ENCODE results near the gene SOX18. TPM values are rescaled to one million over a fixed set of nuclear protein-coding genes. Genes with fewer than 3 reads are reported as not detected.

SOX18 gene
- polyA plus RNA-seq, 3 donors, result 5.6 to 9.0 (median 6.5) TPM

DNA sequence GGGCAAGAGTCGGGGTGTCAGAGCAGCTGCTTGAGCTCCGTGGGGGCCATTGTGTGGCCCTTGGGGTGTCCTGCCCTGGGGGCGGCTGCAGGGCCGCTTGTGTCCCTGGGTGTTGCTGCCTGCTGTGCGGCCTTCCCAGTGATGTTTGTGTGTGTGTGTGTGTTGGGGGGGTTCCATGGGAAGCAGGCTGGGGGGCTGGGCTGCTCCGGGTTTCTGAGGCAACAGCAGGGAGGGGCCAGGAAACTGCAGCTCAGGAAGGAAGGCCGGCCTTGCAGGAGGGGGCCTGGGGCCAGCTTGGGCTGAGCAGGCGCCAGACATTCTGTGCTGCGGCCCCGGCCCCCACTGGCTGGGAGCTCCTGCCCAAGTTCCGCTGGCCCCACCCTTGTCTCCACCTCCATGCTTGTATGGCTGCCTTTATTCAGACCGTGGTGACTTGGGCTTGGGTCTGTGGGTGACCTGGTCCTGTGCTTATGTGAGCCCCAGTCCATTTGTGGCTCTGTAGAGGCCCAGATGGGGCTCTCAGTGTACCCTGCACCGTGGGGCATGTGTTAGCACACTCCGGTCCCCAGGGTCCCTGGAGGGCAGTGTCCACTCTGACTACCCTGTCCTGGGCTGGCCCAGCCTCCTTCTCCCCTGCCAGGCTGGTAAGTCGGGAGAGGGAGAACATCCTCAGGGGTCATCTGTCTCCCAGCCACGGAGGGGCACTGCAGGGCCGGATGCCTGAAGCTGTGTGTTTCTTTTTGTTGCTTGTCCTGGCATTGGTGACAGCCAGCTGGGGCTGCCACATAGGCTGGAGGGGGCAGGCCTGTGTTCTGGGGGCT, 4.6 kb upstream of the SOX18 start:
- no peak for DNase-seq (ENCODE audit: low read depth in 3 of 3, low spot score in 2 of 3)

DNA sequence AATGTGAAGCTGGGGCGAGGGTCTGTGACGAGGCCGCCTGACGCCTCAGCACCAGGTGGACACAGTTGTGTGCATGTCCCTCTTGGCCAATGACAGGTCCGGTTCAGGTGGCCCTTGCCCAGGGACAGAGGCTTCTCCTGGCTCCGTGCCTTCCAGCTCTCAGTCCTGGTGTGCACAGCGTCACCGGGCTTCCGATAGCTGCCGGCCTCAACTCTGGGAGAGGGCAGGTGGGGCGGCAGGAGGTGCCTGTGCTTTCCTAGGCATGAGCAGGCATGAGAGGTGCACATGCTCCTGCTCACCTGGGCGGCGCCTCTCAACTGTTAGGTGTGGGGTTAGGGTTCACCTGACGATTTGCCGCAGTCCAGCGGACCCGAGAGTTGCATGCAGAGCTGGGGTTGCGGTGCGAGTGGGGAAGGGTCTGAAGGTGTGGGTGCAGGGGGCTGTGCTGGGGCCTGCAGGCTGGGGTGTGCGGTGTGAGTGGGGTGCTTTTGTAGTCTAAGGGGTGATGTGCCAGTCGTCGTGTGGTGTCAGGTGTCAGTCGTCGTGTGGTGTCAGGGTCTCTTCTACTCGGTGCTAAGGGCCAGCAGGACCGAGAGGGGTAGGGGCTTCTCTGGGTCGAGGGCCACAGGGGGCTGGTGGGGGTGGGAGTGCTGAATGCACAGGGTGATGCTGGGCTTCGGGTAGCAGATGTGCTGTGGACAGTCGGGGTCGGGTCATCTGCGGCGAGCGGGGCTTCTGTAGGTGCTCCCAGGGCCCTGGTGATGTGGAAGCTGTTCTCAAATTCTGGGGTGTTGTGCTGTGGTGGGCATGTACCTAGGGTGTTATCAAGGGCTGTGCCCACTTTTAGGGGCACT, 3.8 kb upstream of the SOX18 start:
- DNase-seq (ENCODE audit: low read depth in 3 of 3, low spot score in 2 of 3), result no peak

DNA sequence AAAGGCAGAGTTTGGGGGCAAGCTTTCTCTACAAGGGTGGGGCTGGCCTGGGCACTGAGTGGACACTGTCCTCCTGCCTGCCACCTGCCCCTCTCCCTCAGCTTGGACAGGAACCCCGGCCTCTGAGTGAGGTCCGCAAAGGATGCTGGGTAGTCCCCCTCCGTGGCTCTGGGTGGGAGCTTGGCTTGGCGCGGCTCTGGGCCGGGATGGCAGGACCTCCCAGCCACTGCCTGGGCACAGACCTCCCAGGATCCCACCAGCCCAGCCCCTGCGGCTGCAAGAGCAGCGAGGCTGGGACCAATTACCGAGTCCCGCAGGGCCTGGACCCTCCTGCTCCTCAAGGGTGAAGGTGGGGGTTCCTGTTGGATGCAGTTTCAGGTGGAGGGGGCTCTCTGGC, 2.9 kb upstream of the SOX18 start:
- DNase-seq (ENCODE audit: low read depth in 3 of 3, low spot score in 2 of 3), result no peak

DNA sequence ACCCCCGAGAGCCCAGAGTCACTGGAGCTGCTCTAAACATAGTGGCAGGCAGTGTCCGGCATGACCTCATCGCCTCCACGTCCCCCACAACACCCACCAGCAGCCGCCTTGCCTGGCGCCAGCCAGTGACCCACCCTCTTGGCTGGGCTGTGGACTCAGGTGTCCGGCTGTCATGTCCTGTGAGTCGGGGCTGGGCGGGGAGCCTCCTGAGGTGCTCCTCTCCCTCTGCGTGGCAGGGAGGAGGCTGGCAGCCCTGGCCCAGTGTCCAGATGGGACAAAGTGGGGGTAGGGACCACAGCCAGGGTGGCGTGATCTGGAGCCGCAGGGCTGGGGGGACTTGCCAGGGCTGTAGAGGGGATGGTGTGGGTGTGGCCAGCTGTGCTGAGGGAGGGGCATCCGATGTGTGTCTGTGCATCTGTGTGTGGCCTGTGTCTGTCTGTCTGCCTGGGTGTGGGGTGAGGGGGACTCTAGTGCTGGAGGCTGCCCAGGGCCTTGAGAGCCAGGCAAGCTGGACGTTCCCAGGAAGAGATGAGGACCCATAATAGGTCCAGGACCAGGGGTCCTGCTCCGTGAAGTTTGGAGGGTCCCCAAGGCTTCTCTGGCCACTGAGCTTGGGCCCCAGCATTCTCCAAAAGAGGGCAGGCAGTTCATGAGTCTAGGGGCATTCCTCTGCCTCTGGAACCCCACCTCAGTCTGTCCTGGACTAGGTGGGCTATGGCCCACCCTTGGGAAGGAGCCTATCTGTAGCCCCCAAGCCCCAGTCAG, 2.3 kb upstream of the SOX18 start:
- DNase-seq (ENCODE audit: low read depth in 3 of 3, low spot score in 2 of 3), result no peak

DNA sequence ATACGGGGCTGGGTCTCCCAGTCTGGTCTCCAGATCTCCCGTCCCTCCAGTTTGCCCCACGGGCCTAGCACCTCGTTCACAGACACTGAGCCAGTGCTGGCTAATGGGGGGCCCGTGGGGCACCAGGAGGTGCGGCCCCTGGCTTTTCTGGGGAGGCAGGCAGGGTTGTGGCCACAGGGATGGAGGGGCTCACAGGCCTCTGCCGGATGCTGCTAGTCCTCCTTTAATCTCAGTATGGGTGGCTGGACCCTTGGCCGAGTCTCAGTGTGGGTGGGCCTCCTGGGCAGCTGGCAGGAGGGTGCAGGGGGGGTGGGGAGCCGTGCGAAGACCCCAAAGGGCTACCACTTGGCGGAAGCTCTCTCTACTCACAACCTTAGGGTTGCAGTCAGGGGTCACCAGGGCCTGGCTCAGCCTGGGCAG, 1.6 kb upstream of the SOX18 start:
- no peak for DNase-seq (ENCODE audit: low read depth in 3 of 3, low spot score in 2 of 3)

DNA sequence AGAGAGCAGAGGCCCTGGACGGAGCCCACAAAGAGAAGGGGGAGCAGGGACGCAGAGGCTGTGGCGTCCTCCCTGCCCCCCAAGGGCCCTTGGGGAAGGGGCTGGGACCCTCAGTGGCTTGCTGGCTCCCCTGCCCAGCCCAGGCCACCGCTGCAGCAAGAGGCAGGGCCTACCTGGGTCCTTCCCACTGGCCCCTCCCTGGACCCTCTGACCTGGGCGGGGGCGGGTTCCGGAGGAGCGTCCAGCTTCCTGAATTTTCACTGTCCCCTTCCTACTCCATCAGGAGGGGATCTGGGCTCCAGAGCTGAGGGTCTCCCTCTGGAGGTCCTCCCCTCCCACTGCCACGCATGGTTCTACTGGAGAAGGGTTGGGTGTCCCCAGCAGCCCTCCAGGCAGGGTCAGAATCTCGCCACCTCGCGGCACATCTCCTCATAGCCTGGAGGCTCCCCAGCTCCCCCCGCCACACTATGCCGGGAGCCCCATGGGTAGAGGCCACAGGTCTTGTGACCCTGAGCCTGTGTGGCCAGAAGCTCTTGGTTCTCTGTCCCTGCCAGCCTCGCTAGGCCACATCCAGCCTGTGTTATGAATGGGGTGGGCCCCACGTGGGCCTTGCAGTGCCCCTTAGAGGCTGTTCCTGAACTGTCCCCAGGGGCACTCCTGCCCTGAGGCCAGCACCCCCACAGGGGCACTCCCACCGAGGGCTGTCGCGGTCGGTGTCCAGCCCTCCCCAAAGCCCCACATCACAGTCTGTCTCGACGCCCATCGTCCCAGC, 1.0 kb upstream of the SOX18 start:
- no peak for DNase-seq (ENCODE audit: low read depth in 3 of 3, low spot score in 2 of 3)

DNA sequence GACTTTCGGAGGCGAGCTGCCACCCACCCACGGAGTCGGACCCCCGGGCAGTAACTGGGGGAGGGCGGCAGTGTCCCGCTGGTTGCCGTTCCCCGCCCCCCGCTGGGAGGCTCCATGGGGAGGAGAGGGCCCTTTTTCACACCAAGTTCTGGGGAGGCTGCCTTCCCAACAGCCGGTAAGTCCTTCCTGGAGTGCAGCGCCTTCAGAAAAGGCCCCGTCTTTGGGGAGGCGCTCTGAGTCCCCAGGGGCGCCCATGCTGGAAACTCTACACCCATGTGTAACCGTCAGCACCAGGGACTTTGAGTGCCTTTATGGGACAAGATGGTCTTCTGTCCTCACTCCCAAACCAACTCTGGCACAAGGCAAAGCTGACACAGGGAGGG, 430 bp upstream of the SOX18 start:
- DNase-seq (ENCODE audit: low read depth in 3 of 3, low spot score in 2 of 3), result no peak

DNA sequence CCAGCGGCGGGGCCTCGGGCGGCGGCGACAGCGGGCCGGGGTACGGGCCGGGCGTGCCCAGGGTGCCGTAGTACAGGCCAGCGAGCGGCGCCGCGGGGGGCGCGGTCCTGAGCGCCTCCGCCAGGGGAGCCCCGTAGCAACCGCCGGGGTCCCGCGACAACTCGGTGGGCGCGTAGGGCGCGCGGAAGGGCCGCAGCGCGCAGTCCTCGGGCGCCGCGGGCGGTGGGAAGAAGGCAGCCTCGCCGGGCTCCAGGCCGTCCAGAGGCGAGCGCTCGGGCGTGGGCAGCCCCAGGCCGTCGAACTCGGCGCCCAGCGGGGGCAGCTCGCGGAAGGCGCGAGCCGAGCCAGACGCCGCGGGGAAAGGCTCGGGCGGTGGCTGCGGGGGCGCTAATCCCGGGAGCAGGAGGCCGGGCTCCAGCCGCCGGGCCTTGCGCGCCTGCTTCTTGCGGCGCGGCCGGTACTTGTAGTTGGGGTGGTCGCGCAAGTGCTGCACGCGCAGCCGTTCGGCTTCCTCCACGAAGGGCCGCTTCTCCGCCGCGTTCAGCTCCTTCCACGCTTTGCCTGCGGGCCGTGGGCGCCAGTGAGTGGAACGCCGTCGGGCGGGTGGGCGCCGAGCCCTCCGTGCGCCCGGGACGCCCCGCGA, 916 bp downstream of the SOX18 start:
- no peak for DNase-seq (ENCODE audit: low read depth in 3 of 3, low spot score in 2 of 3)

DNA sequence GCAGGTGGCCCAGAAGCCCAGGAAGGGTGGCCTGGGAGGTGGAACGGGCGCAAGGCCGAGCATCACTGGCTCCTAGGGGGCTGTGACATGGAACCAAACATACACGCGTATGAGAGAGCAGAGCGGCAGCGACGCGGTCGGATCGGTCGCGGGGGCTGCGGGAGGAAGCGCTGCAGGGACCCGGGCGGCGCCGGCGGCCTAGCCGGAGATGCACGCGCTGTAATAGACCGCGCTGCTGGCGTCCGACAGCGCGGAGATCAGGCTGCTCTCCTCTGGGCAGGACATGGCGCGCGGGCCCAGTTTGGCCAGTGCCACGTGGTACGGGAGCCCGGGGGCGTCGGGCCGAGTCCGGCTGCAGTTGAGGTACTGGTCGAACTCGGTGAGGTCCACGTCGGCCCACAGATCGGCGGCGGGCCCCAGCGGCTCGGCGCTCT, 1.5 kb downstream of the SOX18 start:
- no peak for DNase-seq (ENCODE audit: low read depth in 3 of 3, low spot score in 2 of 3)

DNA sequence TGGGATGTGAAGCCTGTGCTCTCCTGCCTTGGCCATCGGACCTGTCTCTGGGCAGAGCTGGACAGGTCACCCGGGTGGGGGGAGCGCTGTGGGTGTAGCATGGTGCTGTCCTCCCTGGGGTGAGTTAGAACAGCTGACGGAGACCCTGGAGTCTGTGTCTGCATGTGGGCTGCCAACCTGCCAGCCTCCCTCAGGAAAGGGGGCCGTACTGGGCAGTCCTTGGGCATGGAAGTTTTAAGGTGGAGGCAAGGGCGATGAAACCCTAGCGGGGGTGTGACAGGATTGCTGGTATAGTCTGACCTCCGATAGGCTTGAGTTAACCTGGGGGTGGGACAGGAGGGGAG, 2.4 kb downstream of the SOX18 start:
- no peak for DNase-seq (ENCODE audit: low read depth in 3 of 3, low spot score in 2 of 3)

DNA sequence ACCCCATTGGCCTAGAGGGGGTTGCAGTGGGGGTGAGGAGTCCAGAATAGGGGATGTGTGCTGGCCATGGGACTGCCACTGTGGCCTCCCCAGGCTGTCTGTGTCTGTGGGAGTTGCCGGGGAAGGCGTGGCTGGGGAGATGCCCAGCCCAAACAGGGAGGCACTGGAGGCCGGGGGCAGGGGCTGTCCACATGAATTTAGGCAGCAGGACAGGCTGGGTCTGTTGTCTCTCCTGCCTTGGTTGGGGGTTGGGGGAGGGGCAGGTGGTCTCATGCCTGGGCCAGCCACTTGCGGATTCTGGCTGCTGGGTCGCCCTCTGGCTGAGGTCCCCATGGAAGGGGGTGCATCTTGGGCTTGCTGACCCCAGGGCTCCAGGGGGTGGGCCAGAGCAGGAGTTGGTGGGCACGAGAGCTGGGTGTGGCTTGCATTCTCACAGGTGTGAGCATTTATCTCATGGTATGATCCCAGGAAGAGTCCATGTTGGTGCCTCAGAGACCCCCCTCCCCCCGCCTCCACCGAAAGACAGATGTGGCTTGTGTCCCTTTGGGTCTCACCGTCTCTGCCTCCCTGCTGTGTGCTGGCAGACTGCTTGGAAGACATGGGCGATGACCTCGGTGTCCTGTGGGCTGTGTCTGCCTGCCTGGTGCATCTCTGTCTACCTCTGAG, 4.0 kb downstream of the SOX18 start:
- no peak for DNase-seq (ENCODE audit: low read depth in 3 of 3, low spot score in 2 of 3)

DNA sequence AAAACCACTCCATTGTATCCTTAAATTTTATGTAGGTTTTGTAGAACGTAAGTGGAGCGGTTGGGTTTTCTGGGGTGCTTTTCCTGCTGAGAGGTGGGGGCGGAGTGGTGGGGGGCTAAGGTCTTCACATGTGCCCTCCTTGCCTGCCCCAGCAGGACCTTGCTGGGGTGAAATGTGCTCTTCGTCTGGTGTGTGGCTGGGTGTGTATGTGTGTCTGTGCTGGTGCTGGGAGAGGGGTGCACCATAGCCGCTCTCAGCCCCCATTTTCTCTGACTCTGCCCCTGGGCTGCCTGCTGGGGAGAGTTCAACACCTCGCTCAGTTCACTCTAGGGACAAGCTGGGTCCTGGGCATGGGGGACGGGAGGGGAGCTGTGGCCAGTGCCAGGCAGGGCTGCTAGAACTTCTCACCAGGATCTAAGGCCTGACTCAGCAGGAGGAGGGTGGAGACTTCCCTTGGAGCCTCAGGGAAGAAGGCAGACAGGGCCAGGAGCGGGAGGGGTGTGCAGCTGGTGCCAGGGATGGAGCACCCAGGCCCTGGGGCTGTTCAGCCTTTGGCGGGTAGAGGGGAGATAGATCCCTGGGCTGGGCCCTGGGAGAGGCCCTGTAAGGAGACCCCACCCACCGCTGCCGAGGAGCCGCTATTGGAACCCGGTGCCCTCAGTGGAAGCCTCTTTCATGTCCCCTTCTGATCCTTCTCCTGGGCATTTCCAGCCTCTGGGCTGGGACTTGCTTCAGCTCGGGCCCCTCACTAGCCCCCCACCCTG, 4.8 kb downstream of the SOX18 start:
- no peak for DNase-seq (ENCODE audit: low read depth in 3 of 3, low spot score in 2 of 3)

DNA sequence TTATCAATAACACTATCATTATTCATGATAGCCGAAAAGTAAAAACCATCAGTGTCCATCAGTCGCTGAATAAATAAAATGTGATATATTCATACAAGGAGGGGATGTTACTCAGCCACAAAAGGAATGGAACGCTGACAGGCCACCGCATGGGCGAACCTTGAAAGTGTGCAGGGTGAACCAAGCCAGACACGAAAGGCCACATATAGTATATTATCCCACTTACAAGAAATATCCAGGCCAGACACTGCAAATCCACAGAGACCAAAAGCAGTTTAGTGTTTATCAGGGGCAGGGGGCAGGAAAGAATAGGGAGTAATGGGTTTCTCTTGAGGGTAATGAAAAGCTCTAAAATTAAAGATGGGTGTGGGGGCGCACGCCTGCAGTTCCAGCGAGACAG, 5.7 kb downstream of the SOX18 start:
- no peak for DNase-seq (ENCODE audit: low read depth in 3 of 3, low spot score in 2 of 3)

DNA sequence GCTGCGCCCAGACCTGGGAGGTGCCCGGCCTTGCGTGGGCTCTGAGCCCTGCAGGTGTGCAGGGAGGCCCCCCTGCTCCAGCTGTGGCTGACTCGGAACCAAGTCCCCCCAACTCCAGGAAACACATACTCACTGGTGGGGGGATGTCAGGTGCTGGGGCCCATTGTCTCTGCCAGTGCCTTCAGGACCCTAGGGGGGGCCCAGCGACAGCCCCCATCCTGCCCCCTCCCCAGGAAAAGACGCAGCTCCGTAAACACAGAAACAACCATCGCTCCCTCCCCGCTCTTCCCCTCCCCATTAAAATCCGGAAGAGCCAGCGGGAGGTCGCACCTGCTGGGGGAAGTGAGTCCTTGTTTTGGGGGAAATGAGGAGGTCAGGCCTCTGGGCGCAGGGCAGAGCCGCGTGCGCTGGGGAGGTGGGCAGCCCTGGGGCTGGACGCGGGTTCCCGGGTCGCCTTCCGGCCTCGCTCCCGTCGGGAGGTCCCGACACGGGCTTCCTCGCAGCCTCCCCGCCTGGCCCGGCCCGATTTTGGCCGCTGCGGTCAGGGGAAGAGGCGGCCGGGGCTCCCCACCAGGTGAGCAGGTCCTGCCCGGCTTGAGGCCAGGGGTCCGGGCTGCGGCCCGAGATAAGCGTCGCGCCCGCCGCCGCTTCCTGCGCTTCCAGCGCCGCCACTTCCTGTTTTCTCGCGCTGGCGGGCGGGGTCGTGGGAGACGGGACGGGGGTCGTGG, 7.2 kb downstream of the SOX18 start:
- DNase-seq (ENCODE audit: low read depth in 3 of 3, low spot score in 2 of 3), result no peak

DNA sequence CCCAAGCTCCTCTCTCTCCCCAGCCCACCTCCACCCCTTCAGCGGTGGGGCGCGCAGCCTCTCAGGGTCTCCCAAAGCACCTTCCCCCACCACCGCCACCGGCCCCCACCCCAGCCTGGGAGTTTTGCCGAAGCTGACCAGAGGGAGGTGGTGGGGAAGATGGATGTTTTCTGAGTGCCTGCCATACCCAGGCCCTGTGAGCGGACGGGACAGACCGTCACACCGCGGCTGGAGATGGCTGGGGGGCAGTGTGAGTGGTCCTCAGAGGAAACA, 7.7 kb downstream of the SOX18 start:
- no peak for DNase-seq (ENCODE audit: low read depth in 3 of 3, low spot score in 2 of 3)

DNA sequence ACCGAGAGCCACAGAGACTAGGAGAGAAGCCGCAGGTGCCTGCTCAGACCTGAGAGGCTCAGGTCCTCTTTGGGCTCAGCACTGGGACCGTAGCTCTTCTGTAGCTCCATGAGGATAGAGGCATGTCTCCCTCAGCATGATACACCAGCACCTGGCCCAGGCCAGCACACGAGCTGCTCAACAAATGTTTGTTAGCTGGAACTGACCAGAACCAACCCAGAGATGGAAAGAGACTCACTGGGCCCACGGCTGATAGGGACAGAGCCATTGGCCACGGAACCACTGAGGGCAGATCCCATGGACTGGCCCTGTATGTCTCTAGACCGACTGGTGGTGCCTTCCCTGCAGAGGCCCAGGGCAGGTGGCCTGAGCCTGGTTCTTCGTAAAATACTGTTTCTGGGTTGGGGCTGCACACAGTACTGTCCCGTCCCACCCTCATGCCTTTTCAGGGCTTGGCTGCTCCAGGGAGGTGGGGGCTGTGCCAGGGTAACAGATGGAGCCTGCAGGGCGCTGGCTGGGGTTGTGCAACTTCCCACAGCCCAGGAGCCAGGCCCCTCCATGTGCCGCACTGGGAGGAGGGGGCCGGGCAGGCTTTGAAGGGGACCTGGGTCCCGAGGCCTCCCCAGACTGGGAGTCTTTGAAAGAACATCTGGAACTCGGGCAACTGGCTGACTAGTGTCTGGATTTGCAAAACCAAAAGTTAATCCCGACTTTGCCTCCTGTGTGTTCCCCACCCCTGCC, 8.2 kb downstream of the SOX18 start:
- no peak for DNase-seq (ENCODE audit: low read depth in 3 of 3, low spot score in 2 of 3)

DNA sequence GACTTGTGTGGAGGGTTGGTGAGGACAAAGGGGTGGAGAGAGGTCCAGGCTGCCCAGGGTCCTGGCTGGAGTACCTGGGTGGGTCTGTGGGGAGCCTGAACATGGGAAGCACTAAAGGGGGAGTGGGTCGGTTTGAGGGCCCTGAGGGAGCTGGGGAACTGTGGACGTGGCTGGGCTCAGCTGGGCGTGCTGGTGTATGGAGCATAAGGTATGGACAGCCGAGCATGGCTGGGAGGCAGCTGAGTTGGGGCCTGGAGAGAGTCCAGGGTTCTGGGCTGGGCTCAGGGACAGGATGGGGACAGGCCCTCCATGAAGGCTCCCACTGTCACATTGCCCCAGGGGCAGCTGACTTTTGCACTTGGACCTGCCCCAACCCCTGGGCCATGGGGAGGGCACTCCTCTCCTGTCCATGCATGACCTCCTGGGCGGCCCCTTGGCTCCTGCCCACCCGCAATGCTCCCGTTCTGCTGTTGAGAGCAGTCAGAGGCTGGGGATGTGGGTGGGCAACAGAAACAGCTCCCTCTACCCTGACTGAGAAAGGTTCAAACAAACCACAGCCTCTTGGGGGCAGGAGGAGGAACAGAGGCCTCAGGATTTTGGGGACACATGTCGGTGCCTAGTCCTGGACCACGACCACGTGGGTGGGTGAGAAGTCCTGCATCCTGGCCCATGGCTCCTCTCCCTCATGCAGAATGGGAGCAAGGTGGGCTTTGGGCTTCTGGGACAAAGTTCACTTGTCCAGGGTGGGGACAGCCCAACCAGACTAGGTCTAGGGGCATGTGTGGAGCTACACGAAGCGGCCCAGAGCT, 9.0 kb downstream of the SOX18 start:
- DNase-seq (ENCODE audit: low read depth in 3 of 3, low spot score in 2 of 3), result no peak

Data from right renal cortex interstitium (tissue), 3 donors.